ENCODE measurements around the gene DNAH17.

DNAH17 gene

GRCh38 chr17:78435330-78436005 lies 141.7 kb downstream of the DNAH17 start:
- no peaks in the 10 kb centered on the region for H3K27me3 ChIP-seq (ENCODE audit: insufficient read depth, poor library complexity, severe bottlenecking)

GRCh38 chr17:78434455-78435329 lies 142.5 kb downstream of the DNAH17 start:
- H3K9me3 ChIP-seq (ENCODE audit: severe bottlenecking) = no peaks in the 10 kb centered on the region
- ATAC-seq (ENCODE audit: low read depth) = no peak
- no peak for TF ChIP-seq CTCF (IDR thresholded peaks at IDR 0.05; ENCODE audit: poor library complexity, severe bottlenecking)

More at GRCh38 chr17:78435330-78436005, 141.7 kb downstream of the DNAH17 start:
- no peak overlapping the region for H3K4me3 ChIP-seq (ENCODE audit: severe bottlenecking)
- H3K36me3 ChIP-seq (ENCODE audit: low read depth) = no peaks in the 10 kb centered on the region
- H3K9me3 ChIP-seq (ENCODE audit: severe bottlenecking) = no peaks in the 10 kb centered on the region
- TF ChIP-seq CTCF (IDR thresholded peaks at IDR 0.05; ENCODE audit: poor library complexity, severe bottlenecking) = no peak
- ATAC-seq (ENCODE audit: low read depth) (no peak), DNase-seq (ENCODE audit: low spot score) (no peak)
- H3K4me1 ChIP-seq (ENCODE audit: insufficient read depth, poor library complexity, severe bottlenecking) = no peaks in the 10 kb centered on the region
- H3K27ac ChIP-seq (ENCODE audit: poor library complexity, severe bottlenecking) = no peak overlapping the region

GRCh38 chr17:78433780-78434335 lies 143.3 kb downstream of the DNAH17 start:
- Histone ChIP-seq H3K9me3 (ENCODE audit: severe bottlenecking) (no peaks in the 10 kb centered on the region), H3K4me3 (ENCODE audit: severe bottlenecking) (no peak overlapping the region), H3K4me1 (ENCODE audit: insufficient read depth, poor library complexity, severe bottlenecking) (no peaks in the 10 kb centered on the region), H3K27ac (ENCODE audit: poor library complexity, severe bottlenecking) (no peak overlapping the region), H3K36me3 (ENCODE audit: low read depth) (no peaks in the 10 kb centered on the region), H3K27me3 (ENCODE audit: insufficient read depth, poor library complexity, severe bottlenecking) (no peaks in the 10 kb centered on the region)
- no peak for TF ChIP-seq CTCF (IDR thresholded peaks at IDR 0.05; ENCODE audit: poor library complexity, severe bottlenecking)
- no peak for ATAC-seq (ENCODE audit: low read depth)
- no peak for DNase-seq (ENCODE audit: low spot score)

More at GRCh38 chr17:78434455-78435329, 142.5 kb downstream of the DNAH17 start:
- Histone ChIP-seq H3K4me1 (ENCODE audit: insufficient read depth, poor library complexity, severe bottlenecking) (no peaks in the 10 kb centered on the region), H3K4me3 (ENCODE audit: severe bottlenecking) (no peak overlapping the region), H3K27me3 (ENCODE audit: insufficient read depth, poor library complexity, severe bottlenecking) (no peaks in the 10 kb centered on the region), H3K27ac (ENCODE audit: poor library complexity, severe bottlenecking) (no peak overlapping the region), H3K36me3 (ENCODE audit: low read depth) (no peaks in the 10 kb centered on the region)
- DNase-seq (ENCODE audit: low spot score) = no peak

GRCh38 chr17:78433013-78433727 lies 144.0 kb downstream of the DNAH17 start:
- no peaks in the 10 kb centered on the region for H3K9me3 ChIP-seq (ENCODE audit: severe bottlenecking)
- no peak overlapping the region for H3K4me3 ChIP-seq (ENCODE audit: severe bottlenecking)
- no peaks in the 10 kb centered on the region for H3K4me1 ChIP-seq (ENCODE audit: insufficient read depth, poor library complexity, severe bottlenecking)
- no peak overlapping the region for H3K27ac ChIP-seq (ENCODE audit: poor library complexity, severe bottlenecking)
- no peaks in the 10 kb centered on the region for H3K27me3 ChIP-seq (ENCODE audit: insufficient read depth, poor library complexity, severe bottlenecking)
- no peaks in the 10 kb centered on the region for H3K36me3 ChIP-seq (ENCODE audit: low read depth)
- TF ChIP-seq CTCF (IDR thresholded peaks at IDR 0.05; ENCODE audit: poor library complexity, severe bottlenecking) = no peak
- ATAC-seq (ENCODE audit: low read depth) = no peak
- no peak for DNase-seq (ENCODE audit: low spot score)

Data from RWPE2 (cell line).